Right forelimb (tissue), 1 donor: ENCODE measurements around the gene ARSA.
"Not testable (repeated sequence)": the region's sequence is repeated elsewhere in the genome, so short reads cannot be mapped to it uniquely, and the experiment has no call there.

Experiments
- DNase-seq: peaks from one replicate; pipeline ENCODE4 v3.0.0-alpha.2; 2018

The ARSA gene

GRCh38 chr22:50627642-50628542 is at the start of gene ARSA:
Gene ARSA (minus strand): TSS chr22:50628152. CDS start chr22:50627779, 373 bp downstream.
- peak; percentile 87 for DNase-seq

DNA sequence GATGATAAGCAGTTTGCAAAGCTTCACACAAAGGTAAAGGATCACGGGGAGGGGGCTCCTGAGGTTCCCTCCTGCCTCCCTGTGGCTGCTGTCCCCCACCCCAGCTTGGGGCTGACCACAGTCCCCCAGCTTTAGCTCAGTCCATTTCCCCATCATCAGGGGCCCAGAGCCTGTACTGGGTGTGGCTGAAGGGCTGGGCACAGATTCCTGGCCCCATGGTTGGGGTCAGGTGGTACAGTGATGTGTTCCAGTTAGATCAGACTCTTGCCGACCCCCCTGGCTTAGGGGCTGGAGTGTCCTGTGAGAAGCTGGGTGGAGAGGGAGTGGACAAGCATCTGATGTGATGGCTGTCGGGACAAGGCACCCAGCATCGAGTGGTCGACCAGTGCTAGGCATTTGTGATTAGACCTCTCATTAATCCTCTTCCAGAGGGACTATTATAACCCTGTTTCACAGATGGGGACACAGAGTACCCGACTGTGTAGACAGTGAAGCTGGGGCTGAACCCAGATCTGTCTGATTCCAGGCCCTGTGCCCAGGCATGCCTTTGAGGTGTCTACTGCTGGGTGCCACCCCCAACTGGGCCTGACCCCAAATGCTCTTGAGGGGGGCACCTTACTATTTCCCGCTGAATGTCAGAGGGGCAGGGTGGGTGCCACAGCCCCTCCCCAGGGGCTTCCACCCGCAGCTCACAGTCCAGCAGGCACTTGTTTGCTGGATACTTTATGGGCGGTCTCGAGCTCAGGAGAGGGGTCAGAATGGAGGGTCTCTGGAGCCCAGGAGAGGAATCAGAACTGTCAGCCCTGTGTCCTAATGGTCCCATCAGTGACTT is 48.9 kb upstream of the ARSA start:
- no peak for DNase-seq

- no peak for DNase-seq
Observed at GRCh38 chr22:50676180-50676636, 48.3 kb upstream of the ARSA start.

DNA sequence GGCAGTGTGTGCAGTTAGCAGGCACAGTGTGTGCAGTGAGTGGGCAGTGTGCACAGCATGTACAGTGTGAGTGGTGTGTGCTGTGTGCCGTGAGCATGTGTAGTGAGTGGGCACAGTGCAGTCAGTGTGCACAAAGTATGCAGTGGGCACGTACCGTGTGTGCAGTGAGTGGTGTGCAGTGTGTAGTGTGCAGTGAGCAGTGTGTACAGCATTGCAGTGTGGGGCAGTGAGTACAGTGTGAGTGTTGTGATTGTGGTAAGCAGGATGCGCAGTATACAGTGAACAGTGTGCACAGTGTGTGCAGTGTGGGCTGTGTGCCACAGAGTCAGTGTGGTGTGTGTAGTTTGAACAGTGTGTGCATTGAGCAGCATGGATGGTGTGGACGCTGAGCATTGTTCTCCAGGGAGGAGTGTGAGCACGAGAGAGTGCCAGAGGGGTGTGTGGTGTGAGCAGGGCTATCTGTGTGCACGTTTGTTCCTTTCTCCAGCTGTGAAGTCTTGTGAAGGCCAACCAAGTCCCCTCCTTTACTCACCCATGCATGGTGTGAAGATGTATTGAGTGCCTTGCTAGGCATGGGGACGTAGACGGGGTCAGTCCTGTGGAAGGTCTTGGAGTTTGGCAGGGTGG is 47.7 kb upstream of the ARSA start:
- DNase-seq, result no peak

DNA sequence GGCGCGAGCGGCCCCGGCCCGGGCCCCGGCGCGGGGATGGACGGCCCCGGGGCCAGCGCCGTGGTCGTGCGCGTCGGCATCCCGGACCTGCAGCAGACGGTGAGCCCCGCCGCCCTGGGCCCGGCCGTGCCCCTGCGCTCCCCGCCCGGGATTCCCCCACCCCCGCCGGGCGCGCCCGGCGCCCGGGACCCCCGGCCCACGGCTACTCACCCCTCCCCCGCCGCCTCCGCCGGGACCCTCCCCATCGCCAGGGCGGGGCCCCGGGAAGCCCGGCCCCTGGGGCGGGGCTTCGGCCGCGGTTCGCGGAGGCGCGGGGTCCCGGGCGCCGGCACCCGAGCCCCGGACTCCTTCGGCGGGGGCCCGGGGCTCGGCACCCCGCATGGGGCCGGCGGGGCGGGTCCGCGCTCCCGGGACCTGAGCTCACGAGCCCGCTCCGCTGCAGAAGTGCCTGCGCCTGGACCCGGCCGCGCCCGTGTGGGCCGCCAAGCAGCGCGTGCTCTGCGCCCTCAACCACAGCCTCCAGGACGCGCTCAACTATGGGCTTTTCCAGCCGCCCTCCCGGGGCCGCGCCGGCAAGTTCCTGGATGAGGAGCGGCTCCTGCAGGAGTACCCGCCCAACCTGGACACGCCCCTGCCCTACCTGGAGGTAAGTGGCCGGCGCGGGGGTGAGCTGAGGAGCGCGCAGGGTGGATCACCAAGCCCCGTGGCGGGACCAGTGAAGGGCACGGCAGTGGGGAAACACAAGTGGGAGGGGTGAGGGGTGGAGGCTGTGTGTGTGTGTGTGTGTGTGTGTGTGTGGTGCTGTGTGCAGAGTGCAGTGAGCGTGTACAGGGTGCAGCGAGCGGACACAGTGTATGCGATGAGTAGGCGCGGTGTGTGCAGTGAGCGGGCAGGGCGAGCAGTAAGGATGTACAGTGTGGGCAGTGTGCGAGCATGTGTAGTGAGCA is 46.9 kb upstream of the ARSA start:
- DNase-seq, result peak; percentile 64

- DNase-seq, result peak; percentile 43
Observed at GRCh38 chr22:50674130-50674500, 46.2 kb upstream of the ARSA start.

- peak; percentile 49 for DNase-seq
Observed at GRCh38 chr22:50673231-50674129, 45.5 kb upstream of the ARSA start.

GRCh38 chr22:50672471-50673230 is 44.7 kb upstream of the ARSA start, which contains the start of gene SHANK3:
Gene SHANK3 (plus strand): TSS chr22:50672823.
- DNase-seq, result peak; percentile 59

GRCh38 chr22:50672041-50672440 is 44.1 kb upstream of the ARSA start:
- no peak for DNase-seq

DNA sequence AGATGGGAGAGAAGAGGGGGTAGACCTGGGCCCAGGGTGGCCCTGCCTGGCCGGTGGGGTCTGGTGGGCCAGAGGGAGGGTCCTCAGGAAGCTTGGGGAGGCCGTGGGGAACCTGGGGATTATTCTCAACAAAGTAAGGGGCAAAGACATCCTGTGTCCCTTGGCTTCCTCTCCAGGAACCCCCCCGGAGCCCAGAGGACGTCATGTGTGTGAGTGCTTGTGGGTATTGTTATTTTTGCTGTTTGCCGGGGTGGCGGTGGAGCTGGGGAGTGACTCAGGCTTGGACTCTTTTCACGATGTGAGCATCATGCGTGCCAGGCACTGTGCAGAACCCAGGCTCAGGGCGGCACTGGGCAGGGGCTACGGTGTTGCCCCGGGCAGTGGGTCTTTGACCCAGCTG is 43.7 kb upstream of the ARSA start:
- DNase-seq, result no peak

DNA sequence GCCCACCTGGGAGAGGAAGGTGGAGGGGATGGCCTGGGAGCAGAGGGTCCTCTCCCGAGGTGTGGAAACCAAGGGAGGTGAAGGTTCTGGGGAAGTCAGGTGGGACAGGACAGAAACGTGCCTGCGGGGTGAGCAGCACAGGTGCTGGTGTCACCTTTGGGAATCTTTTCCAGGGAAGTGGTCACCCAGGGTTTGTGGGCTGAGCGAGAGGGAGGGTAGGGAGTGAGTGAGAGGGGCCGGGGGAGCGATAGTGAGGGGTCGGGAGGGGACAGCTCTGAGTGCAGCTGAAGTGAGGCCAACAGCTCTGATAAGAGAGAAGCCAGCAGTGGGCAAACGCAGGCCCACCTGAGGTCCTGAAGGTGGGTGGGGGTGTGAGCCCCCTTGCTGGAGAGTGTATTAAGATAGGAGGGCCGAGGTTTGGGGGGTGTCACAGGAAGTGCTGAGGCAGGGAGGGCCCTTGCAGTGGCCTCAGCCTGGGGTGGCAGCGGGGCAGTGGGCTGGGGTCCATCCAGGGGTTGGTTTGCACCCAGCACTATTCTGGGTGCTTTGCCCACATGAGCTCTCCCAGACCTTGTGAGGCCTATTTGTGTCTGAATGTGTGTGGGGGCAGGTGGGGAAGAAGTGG is 43.1 kb upstream of the ARSA start:
- DNase-seq, result no peak

DNA sequence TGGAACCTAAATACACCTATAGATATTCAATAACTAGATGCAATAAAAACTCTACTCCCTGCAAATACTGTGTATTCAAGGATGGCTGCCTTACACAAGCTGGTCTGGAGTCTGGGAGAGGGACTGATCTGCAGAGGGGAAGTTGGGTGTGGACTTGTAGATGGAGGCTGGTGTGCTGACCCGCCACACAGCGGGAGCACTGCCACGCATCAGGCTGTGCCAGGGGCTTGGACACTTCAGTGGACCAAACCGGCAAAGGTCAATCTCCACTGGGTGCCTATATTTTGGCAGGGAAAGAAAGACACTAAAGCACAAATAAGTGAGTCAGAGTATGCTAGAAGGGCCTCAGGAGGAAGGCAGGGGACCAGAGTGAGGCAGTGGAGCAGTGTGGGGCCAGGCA is 42.6 kb upstream of the ARSA start:
- DNase-seq, result no peak

DNA sequence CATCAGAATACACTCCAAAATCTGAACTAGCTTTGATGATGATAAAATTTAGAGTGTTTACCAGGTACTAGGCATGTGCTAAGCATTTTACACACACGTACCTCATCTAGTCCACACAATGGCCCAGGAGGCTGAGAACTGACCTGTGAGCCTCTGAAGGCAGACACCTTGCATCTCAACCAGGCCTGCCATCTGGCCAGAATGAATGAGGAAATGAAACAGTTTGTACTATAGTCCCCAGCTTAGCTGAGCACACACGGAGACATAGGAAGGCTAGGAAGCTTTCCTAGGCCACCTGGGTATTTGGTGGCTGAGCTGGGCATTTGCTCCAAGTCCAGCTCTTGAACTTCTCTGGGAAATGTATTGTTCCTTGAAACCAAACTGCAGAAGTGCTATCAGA is 37.8 kb upstream of the ARSA start:
- DNase-seq, result no peak

DNA sequence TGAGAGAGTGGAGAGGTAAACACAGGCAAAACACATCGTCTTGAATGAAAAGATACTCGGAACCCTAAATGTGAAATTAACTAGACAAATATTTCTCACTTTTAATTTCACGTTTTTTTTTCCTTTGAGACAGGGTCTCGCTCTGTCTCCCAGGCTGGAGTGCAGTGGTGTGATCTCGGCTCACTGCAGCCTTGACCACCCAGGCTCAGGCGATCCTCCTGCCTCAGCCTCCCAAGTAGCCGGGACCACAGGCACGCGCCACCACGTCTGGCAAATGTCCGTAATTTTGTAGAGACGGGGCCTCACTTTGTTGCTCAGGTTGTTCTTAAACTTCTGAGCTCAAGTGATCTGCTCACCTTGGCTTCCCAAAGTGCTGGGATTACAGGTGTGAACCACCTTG is 37.3 kb upstream of the ARSA start:
- no peak for DNase-seq

- no peak for DNase-seq
Observed at GRCh38 chr22:50660306-50660705, 32.4 kb upstream of the ARSA start.

- not testable (repeated sequence) for DNase-seq
Observed at GRCh38 chr22:50659711-50660110, 31.8 kb upstream of the ARSA start.

GRCh38 chr22:50657925-50658324 is 30.0 kb upstream of the ARSA start:
- no peak for DNase-seq

DNA sequence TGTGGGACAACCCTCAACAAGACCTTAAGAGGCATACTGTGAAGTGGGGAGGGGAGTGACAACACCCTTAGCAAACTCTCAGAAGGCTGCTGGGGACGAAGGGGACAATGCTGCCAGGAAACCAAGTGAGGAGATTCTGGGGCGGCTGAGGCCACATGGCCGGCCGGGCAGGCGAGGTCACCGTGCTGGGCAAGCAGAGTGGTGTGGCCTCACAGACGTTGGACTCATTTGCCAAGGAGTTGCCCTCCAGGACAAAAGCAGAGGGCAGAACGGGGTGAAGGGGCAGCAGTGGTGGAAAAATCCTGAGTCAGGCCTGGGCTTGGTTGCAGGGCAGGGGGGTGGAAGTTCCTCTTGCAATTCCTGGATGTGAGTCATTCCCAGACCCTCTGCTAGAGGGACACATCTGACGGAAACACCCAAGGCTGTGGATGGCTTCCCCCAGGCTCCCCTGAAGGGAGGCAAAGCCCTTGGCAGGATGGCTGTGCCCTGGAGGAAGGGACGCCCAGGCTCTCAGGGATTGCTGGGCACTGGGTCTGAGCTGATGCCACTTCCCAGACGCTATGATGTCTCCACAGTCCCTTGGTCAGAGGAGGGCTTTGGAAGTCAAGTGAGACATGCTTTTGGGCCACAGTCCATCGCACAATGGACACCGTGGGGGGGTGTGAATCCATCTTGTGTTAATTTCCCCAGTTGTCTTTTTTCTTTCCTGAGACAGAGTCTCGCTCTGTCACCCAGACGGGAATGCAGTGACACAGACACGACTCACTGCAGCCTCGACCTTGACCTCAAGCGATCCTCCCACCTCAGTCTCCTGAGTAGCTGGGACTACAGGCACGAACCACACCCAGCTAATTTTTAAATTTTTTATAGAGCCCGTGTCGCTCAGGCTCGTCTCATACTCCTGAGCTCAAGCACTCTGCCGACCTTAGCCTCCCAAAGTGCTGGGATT is 28.4 kb upstream of the ARSA start:
- DNase-seq, result no peak
